GM12878 (cell line): ENCODE data around the gene MAPT. TPM values are rescaled to one million over a fixed set of nuclear protein-coding genes. Genes with fewer than 3 reads are reported as not detected.

Experiments used
- ATAC-seq: fragments of 200-7000 bp; cut with Tn5 transposase; 3 replicates; pipeline ENCODE4 v1.9.1; 2020; ENCODE audit warnings: mild to moderate bottlenecking, moderate library complexity
- BruUV-seq: library from RNA; stranded (reverse); fragments of 400-500 nt; replicated peaks from 2 replicates; lab custom pipeline; 2021; lab: Mats Ljungman, UMichigan
- CTCF ChIA-PET: fragments of 300-600 bp; sonication (Branson Sonifier 250); formaldehyde crosslinking; extraction: SDS; loops from one replicate; lab custom pipeline; 2021; ENCODE audit warnings: inconsistent platforms; lab: Yijun Ruan, JAX
- POLR2A ChIA-PET: fragments of 350-600 bp; formaldehyde crosslinking; extraction: SDS; loops from one replicate; lab custom pipeline; 2021; ENCODE audit warnings: inconsistent platforms; lab: Charles Lee
- RAD21 ChIA-PET: fragments of 300-600 bp; sonication (Branson Sonifier 250); formaldehyde crosslinking; loops from one replicate; lab custom pipeline; 2023; ENCODE audit warnings: antibody characterized with exemption; ENCODE audit not compliant: unreplicated experiment; lab: Charles Lee
- SMC1A ChIA-PET: fragments of 300-600 bp; sonication (Branson Sonifier 250); formaldehyde crosslinking; loops from one replicate; lab custom pipeline; 2023; ENCODE audit not compliant: unreplicated experiment, uncharacterized antibody; lab: Charles Lee
- DNase-seq: peaks from one replicate; pipeline ENCODE4 v3.0.0-alpha.2; 2011; ENCODE audit warnings: low read depth, low spot score
- FAIRE-seq: peaks from 3 replicates; lab custom pipeline; 2011; peaks lifted over from hg19 to GRCh38; lab: Jason Lieb, UNC
- H2AFZ ChIP-seq: 2 replicates; pipeline ENCODE4 v1.6.0; 2011; ENCODE audit warnings: low read depth, low read length, control low read depth; ENCODE audit not compliant: control insufficient read depth
- H3K27ac ChIP-seq: 2 replicates; pipeline ENCODE4 v1.5.1; 2011; ENCODE audit warnings: control low read depth; ENCODE audit not compliant: control insufficient read depth, insufficient read depth
- H3K27me3 ChIP-seq, 2 experiments: replicated peaks in 1 of 2; 2 replicates each; pipeline versions ENCODE4 v1.6.0 to v1.6.1; 2011; ENCODE audit warnings: low read length in 1 of 2; ENCODE audit not compliant: control insufficient read depth in 2 of 2, insufficient read depth in 2 of 2
- H3K36me3 ChIP-seq, 2 experiments: 2 replicates each; pipeline ENCODE4 v1.5.1; 2011; ENCODE audit warnings: low read length in 1 of 2; ENCODE audit not compliant: control insufficient read depth in 2 of 2, insufficient read depth in 2 of 2
- H3K4me1 ChIP-seq: 2 replicates; pipeline ENCODE4 v1.6.1; 2011; ENCODE audit warnings: mild to moderate bottlenecking, low read length, moderate library complexity, mixed read lengths; ENCODE audit not compliant: control insufficient read depth, insufficient read depth
- H3K4me2 ChIP-seq: 2 replicates; pipeline ENCODE4 v1.6.0; 2011; ENCODE audit warnings: control low read depth; ENCODE audit not compliant: control insufficient read depth, insufficient read depth
- H3K4me3 ChIP-seq: fragments of 200-600 bp; sonication (generic); 2 replicates; pipeline ENCODE4 v1.5.1; 2016
- H3K79me2 ChIP-seq: 2 replicates; pipeline ENCODE4 v1.6.0; 2011; ENCODE audit warnings: low read length; ENCODE audit not compliant: control insufficient read depth, insufficient read depth
- H3K9ac ChIP-seq: 2 replicates; pipeline ENCODE4 v1.8.0; 2011; ENCODE audit warnings: low read length, control low read depth, mixed read lengths; ENCODE audit not compliant: control insufficient read depth, insufficient read depth
- H3K9me3 ChIP-seq: replicated peaks from 3 replicates; pipeline ENCODE4 v1.5.1; 2011; ENCODE audit warnings: mild to moderate bottlenecking, low read length; ENCODE audit not compliant: control insufficient read depth, insufficient read depth
- H4K20me1 ChIP-seq: 2 replicates; pipeline ENCODE4 v1.6.0; 2011; ENCODE audit not compliant: control insufficient read depth, insufficient read depth
- HDGF ChIP-seq: fragments of 450-650 bp; IDR thresholded peaks from 2 replicates; pipeline ENCODE4 v1.6.1; 2016; ENCODE audit warnings: antibody characterized with exemption
- NR2C1 ChIP-seq: fragments of 450-650 bp; IDR thresholded peaks from 2 replicates; pipeline ENCODE4 v1.6.1; 2017; ENCODE audit warnings: antibody characterized with exemption, mild to moderate bottlenecking, moderate library complexity
- PBX3 ChIP-seq: IDR thresholded peaks from 2 replicates; pipeline ENCODE4 v1.6.1; 2011; ENCODE audit warnings: mild to moderate bottlenecking, low read depth, low read length, moderate library complexity; ENCODE audit not compliant: insufficient replicate concordance
- PML ChIP-seq: IDR thresholded peaks from 2 replicates; pipeline ENCODE4 v1.6.1; 2012; ENCODE audit warnings: low read length, inconsistent platforms
- SPI1 ChIP-seq: IDR thresholded peaks from 2 replicates; pipeline ENCODE4 v1.6.1; 2011; ENCODE audit warnings: low read depth, mild to moderate bottlenecking, low read length, moderate library complexity, borderline replicate concordance; ENCODE audit not compliant: insufficient read depth
- TCF12 ChIP-seq: IDR thresholded peaks from 2 replicates; pipeline ENCODE4 v1.6.1; 2011; ENCODE audit warnings: low read depth, mild to moderate bottlenecking, low read length
- WGBS: methylation state at CpG from one replicate; pipeline ENCODE4 v1.1.6; 2016; ENCODE audit warnings: low lambda C conversion rate; ENCODE audit not compliant: insufficient replicate concordance, insufficient coverage; ENCODE audit errors: missing lambda C conversion rate; 5-methylcytosine and 5-hydroxymethylcytosine counted together
- in situ Hi-C: fragments of 300-500 bp; cut with MboI; formaldehyde crosslinking; loops from 9 replicates; pipeline ENCODE4 v1.14.3; 2018; ENCODE audit warnings: mixed read lengths
- intact Hi-C: fragments of 100-400 bp; cut with micrococcal nuclease; formaldehyde crosslinking; loops from one replicate; pipeline ENCODE4 v1.14.2; 2022; ENCODE audit not compliant: unreplicated experiment
- polyA plus RNA-seq, 11 experiments: library from polyadenylated mRNA; depleted of rRNA in 4 of 11; unstranded in 6 of 11; stranded (reverse) in 5 of 11; fragments of >200 nt; fragmentation: Nextera tagmentation in 4 of 11; fragmentation: Illumina TruSeq in 1 of 11; extraction: Ambion mirVana in 4 of 11; extraction: Trizol in 1 of 11; gene quantifications; 1 replicate in 1 of 11; 2 replicates in 10 of 11; pipeline versions ENCODE4 v1.2.1 to v1.2.3, GENCODE V29; 2011 to 2016; ENCODE audit warnings: inconsistent platforms in 2 of 11, missing spikeins in 2 of 11, low read depth in 1 of 11
- total RNA-seq, 4 experiments: library from RNA; depleted of rRNA in 3 of 4; stranded (reverse); fragments of >200 nt in 3 of 4; fragmentation: Illumina TruSeq in 1 of 4; extraction: Trizol in 1 of 4; gene quantifications; 2 replicates each; pipeline versions ENCODE4 v1.2.1 to v1.2.3, GENCODE V29; 2013 to 2021
- TF ChIP-seq, protein P1 (sequence below): fragments of 450-650 bp; IDR thresholded peaks from 2 replicates; pipeline ENCODE4 v1.6.1; 2017; ENCODE audit warnings: mild to moderate bottlenecking, moderate library complexity

MAPT gene
- total and polyA plus RNA-seq, 10 of the 15 experiments (the other 5 are each of a cell fraction or from before 2014, with no cell fraction given) = under 0.01 to 0.05 (median 0.03) TPM; not detected in 7

DNA sequence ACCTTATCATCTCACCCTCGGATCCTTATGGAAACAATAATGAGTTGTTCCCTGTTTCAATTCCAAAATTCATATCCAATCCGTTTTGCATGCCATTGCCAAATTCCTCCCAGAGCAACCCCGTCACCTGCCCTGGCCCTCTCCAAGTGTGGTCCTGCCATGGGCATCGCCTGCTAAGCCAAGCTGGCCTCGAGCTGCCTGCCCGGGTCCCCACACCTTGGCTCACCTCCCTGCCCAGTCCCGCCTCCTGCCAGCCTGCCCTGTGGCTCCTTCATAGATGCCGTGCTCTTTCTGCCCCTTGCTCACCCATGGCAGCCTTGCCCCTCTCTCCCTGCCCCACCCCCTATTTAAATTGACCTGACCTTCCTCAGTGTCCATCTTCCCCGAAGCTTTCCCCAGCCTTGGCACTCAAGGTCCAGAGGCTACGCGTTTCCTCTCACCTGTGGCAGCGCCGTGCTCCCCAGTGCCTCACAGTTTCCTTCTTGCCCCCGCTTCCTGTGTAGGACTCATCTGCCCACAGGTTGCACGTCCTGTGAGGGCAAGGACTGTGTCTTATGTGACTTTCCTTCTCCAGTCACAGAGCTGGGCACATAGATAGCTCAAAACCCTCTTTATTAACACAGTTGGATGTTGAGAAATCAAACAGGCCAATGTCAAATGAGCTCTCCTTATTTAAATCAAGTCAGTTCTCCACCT, 12.7 kb downstream of the MAPT start:
- H4K20me1 ChIP-seq = no peaks in the 10 kb centered on the region
- no TSS peak for BruUV-seq
- H2AFZ ChIP-seq = no peak overlapping the region
- H3K27ac ChIP-seq = no peak overlapping the region
- H3K36me3 ChIP-seq = no peaks in the 10 kb centered on the region
- H3K4me2 ChIP-seq = no peak overlapping the region
- ChIA-PET POLR2A (interaction anchor here (0.6 kb wide), 1 partner anchor 15 kb away, joined by 3 read pairs; no protein-coding TSS in a partner anchor), RAD21 (interaction anchor here (0.8 kb wide), 1 partner anchor 22 kb away, joined by 3 read pairs; no protein-coding TSS in a partner anchor), CTCF (interaction anchor here (1.6 kb wide), 1 partner anchor 55 kb away, joined by 3 read pairs; no protein-coding TSS in a partner anchor), SMC1A (no interaction called here)
- H3K9me3 ChIP-seq = no peaks in the 10 kb centered on the region
- H3K4me3 ChIP-seq = no peak overlapping the region
- no peak for ATAC-seq
- no peak for TF ChIP-seq PML
- TF ChIP-seq SPI1 = no peak
- TF ChIP-seq HDGF = no peak
- no peak for TF ChIP-seq PBX3
- no peak for TF ChIP-seq TCF12
- TF ChIP-seq NR2C1 = no peak
- TF ChIP-seq, protein P1, sequence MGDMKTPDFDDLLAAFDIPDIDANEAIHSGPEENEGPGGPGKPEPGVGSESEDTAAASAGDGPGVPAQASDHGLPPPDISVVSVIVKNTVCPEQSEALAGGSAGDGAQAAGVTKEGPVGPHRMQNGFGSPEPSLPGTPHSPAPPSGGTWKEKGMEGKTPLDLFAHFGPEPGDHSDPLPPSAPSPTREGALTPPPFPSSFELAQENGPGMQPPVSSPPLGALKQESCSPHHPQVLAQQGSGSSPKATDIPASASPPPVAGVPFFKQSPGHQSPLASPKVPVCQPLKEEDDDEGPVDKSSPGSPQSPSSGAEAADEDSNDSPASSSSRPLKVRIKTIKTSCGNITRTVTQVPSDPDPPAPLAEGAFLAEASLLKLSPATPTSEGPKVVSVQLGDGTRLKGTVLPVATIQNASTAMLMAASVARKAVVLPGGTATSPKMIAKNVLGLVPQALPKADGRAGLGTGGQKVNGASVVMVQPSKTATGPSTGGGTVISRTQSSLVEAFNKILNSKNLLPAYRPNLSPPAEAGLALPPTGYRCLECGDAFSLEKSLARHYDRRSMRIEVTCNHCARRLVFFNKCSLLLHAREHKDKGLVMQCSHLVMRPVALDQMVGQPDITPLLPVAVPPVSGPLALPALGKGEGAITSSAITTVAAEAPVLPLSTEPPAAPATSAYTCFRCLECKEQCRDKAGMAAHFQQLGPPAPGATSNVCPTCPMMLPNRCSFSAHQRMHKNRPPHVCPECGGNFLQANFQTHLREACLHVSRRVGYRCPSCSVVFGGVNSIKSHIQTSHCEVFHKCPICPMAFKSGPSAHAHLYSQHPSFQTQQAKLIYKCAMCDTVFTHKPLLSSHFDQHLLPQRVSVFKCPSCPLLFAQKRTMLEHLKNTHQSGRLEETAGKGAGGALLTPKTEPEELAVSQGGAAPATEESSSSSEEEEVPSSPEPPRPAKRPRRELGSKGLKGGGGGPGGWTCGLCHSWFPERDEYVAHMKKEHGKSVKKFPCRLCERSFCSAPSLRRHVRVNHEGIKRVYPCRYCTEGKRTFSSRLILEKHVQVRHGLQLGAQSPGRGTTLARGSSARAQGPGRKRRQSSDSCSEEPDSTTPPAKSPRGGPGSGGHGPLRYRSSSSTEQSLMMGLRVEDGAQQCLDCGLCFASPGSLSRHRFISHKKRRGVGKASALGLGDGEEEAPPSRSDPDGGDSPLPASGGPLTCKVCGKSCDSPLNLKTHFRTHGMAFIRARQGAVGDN = no peak
- no peaks in the 10 kb centered on the region for H3K79me2 ChIP-seq
- FAIRE-seq = no peak
- intact Hi-C loops = no loop called here
- in situ Hi-C loops = no loop called here
- 29% methylated on average over 15 of the region's 15 CpGs for WGBS
- DNase-seq = no peak
- no peaks in the 10 kb centered on the region for H3K4me1 ChIP-seq
- H3K9ac ChIP-seq = no peak overlapping the region
- peaks cover 0 to 2% of the 10 kb centered on the region in 2 experiments; a peak in 3 of 4 replicates for H3K27me3 ChIP-seq
